CD14-positive monocyte (primary cell): Measurements from ENCODE around the gene CDC73. TPM values are rescaled to one million over a fixed set of nuclear protein-coding genes. Genes with fewer than 3 reads are reported as not detected.

Experiments used
- DNase-seq, 3 donors: peaks; one replicate each; pipeline ENCODE4 v3.0.0-alpha.2; 2011 to 2022
- H2AFZ ChIP-seq: 2 replicates; pipeline ENCODE4 v1.6.0; 2012; ENCODE audit warnings: mild to moderate bottlenecking, low read depth, low read length, inconsistent platforms; ENCODE audit not compliant: insufficient read depth, poor library complexity, severe bottlenecking
- H3K27ac ChIP-seq, 2 donors: 1 replicate in 1 of 2; 2 replicates in 1 of 2; pipeline ENCODE4 v1.5.1; 2012 to 2013; ENCODE audit warnings: low read length in 2 of 2, control low read depth in 1 of 2, inconsistent platforms in 1 of 2, low read depth in 1 of 2, mild to moderate bottlenecking in 1 of 2
- H3K27me3 ChIP-seq, 2 donors: one replicate each; pipeline versions ENCODE4 v1.6.0 to v1.6.1; 2011 to 2013; ENCODE audit warnings: low read length in 2 of 2; ENCODE audit not compliant: control insufficient read depth in 2 of 2, insufficient read depth in 2 of 2
- H3K36me3 ChIP-seq, 2 donors: replicated peaks in 1 of 2; 1 replicate in 1 of 2; 2 replicates in 1 of 2; pipeline versions ENCODE4 v1.5.1 to v1.6.1; 2012 to 2013; ENCODE audit warnings: low read length in 2 of 2, control low read depth in 1 of 2, inconsistent platforms in 1 of 2, mild to moderate bottlenecking in 1 of 2; ENCODE audit not compliant: insufficient read depth in 2 of 2, control insufficient read depth in 1 of 2
- H3K4me1 ChIP-seq, 2 donors: 1 replicate in 1 of 2; 2 replicates in 1 of 2; pipeline versions ENCODE4 v1.5.1 to v1.6.1; 2012 to 2013; ENCODE audit warnings: low read length in 2 of 2, control low read depth in 1 of 2, inconsistent platforms in 1 of 2, mild to moderate bottlenecking in 1 of 2, moderate library complexity in 1 of 2; ENCODE audit not compliant: insufficient read depth in 2 of 2, control insufficient read depth in 1 of 2
- H3K4me2 ChIP-seq: replicated peaks from 2 replicates; pipeline ENCODE3; 2012; ENCODE audit warnings: low read length, moderate library complexity, mild to moderate bottlenecking; ENCODE audit not compliant: poor library complexity, severe bottlenecking; ENCODE audit errors: extremely low read depth
- H3K4me3 ChIP-seq, 3 experiments: fragments of 200-600 bp in 1 of 3; sonication (generic) in 1 of 3; replicated peaks in 1 of 3; 1 replicate in 2 of 3; 2 replicates in 1 of 3; pipeline ENCODE4 v1.5.1; 2011 to 2013; ENCODE audit warnings: low read length in 3 of 3, mild to moderate bottlenecking in 3 of 3, control low read depth in 2 of 3, low read depth in 2 of 3, inconsistent platforms in 1 of 3, moderate library complexity in 1 of 3
- H3K79me2 ChIP-seq: 2 replicates; pipeline ENCODE4 v1.6.0; 2012; ENCODE audit warnings: mild to moderate bottlenecking, control low read depth, inconsistent platforms, low read length, moderate library complexity; ENCODE audit not compliant: insufficient read depth
- H3K9ac ChIP-seq: 2 replicates; pipeline ENCODE4 v1.6.0; 2017; ENCODE audit warnings: low read length, mild to moderate bottlenecking; ENCODE audit not compliant: insufficient read depth, poor library complexity, severe bottlenecking
- H3K9me3 ChIP-seq, 2 donors: replicated peaks in 1 of 2; 1 replicate in 1 of 2; 2 replicates in 1 of 2; pipeline versions ENCODE4 v1.5.1 to v1.6.1; 2012 to 2013; ENCODE audit warnings: low read length in 2 of 2, control low read depth in 1 of 2; ENCODE audit not compliant: control insufficient read depth in 1 of 2, insufficient read depth in 1 of 2
- H4K20me1 ChIP-seq: 2 replicates; pipeline ENCODE4 v1.6.0; 2012; ENCODE audit warnings: mild to moderate bottlenecking, low read length, control low read depth, moderate library complexity; ENCODE audit not compliant: insufficient read depth
- H3K27ac Mint-ChIP-seq, 7 donors: one replicate each; pipeline ENCODE4 v1.8.0; 2020; ENCODE audit warnings: mild to moderate bottlenecking in 7 of 7, mixed read lengths in 7 of 7, moderate library complexity in 6 of 7, inconsistent platforms in 2 of 7
- H3K27me3 Mint-ChIP-seq, 3 donors: one replicate each; pipeline ENCODE4 v1.8.0; 2021 to 2022; ENCODE audit warnings: low read depth in 3 of 3, mild to moderate bottlenecking in 3 of 3, mixed read lengths in 3 of 3, moderate library complexity in 3 of 3, inconsistent platforms in 1 of 3
- H3K36me3 Mint-ChIP-seq, 2 donors: one replicate each; pipeline ENCODE4 v1.8.0; 2020; ENCODE audit warnings: mixed read lengths in 2 of 2, inconsistent platforms in 1 of 2, mild to moderate bottlenecking in 1 of 2
- H3K4me1 Mint-ChIP-seq: one replicate; pipeline ENCODE4 v1.8.0; 2020; ENCODE audit warnings: mild to moderate bottlenecking, mixed read lengths
- H3K4me3 Mint-ChIP-seq, 2 donors: one replicate each; pipeline ENCODE4 v1.8.0; 2020; ENCODE audit warnings: mild to moderate bottlenecking in 2 of 2, mixed read lengths in 2 of 2, moderate library complexity in 1 of 2
- H3K9me3 Mint-ChIP-seq, 7 donors: one replicate each; pipeline ENCODE4 v1.8.0; 2020 to 2022; ENCODE audit warnings: mixed read lengths in 7 of 7, mild to moderate bottlenecking in 6 of 7, moderate library complexity in 6 of 7, inconsistent platforms in 2 of 7
- CTCF ChIP-seq: fragments of 200-600 bp; IDR thresholded peaks from one replicate; pipeline ENCODE4 v1.8.0; 2022; ENCODE audit warnings: antibody characterized with exemption, mild to moderate bottlenecking
- WGBS: methylation state at CpG from one replicate; pipeline ENCODE4 v1.1.5; 2013; ENCODE audit warnings: missing lambda C conversion rate; ENCODE audit not compliant: insufficient coverage; 5-methylcytosine and 5-hydroxymethylcytosine counted together
- intact Hi-C, 2 donors: fragments of 100-400 bp; cut with micrococcal nuclease; formaldehyde crosslinking; loops; one replicate each; pipeline versions ENCODE4 v1.15.0 to v1.15.1; 2023
- polyA plus RNA-seq, 3 donors: library from polyadenylated mRNA; depleted of rRNA in 1 of 3; unstranded in 2 of 3; stranded (reverse) in 1 of 3; fragments of 300-500 nt in 2 of 3; fragments of >200 nt in 1 of 3; fragmentation: Illumina TruSeq in 2 of 3; gene quantifications; 1 replicate in 2 of 3; 2 replicates in 1 of 3; pipeline ENCODE4 v1.2.3, GENCODE V29; 2012 to 2021
- small RNA-seq: library from RNA; depleted of rRNA; stranded (forward); fragments of <200 nt; gene quantifications from one replicate; pipeline ENCODE3, GENCODE V24; 2012; ENCODE audit warnings: low read depth; ENCODE audit not compliant: insufficient read length

The CDC73 gene
- polyA plus RNA-seq, 3 donors = 14.2 to 60.3 (median 57.2) TPM

GRCh38 chr1:193301746-193302145, 179.9 kb downstream of the CDC73 start:
- no peak for DNase-seq
- peaks cover 0 to 7% (median 3%) of the 10 kb centered on the region in 7 donors for H3K9me3 Mint-ChIP-seq
- H3K27ac Mint-ChIP-seq = no peak overlapping the region
- Histone ChIP-seq H4K20me1 (no peaks in the 10 kb centered on the region), H3K4me3 (no peak overlapping the region), H3K4me2 (no peak overlapping the region), H3K4me1 (no peaks in the 10 kb centered on the region), H3K36me3 (no peaks in the 10 kb centered on the region), H3K27ac (no peak overlapping the region), H3K9me3 (peaks cover 0 to 2% of the 10 kb centered on the region in 2 donors), H3K9ac (no peak overlapping the region), H3K79me2 (no peaks in the 10 kb centered on the region), H2AFZ (no peak overlapping the region), H3K27me3 (no peaks in the 10 kb centered on the region)
- intact Hi-C loops = no loop called here
- no peak overlapping the region for H3K4me3 Mint-ChIP-seq
- H3K4me1 Mint-ChIP-seq = peaks cover 2% of the 10 kb centered on the region
- no peak for TF ChIP-seq CTCF
- peaks cover 0 to 2% (median 1%) of the 10 kb centered on the region in 3 donors for H3K27me3 Mint-ChIP-seq
- H3K36me3 Mint-ChIP-seq = no peaks in the 10 kb centered on the region
- no CpG with 5 or more reads among the region's 2 CpGs for WGBS

GRCh38 chr1:193303849-193304248, 182.0 kb downstream of the CDC73 start:
- no CpG with 5 or more reads among the region's 1 CpG for WGBS
- no peaks in the 10 kb centered on the region for H4K20me1 ChIP-seq
- H3K4me1 ChIP-seq = no peaks in the 10 kb centered on the region
- H3K27ac ChIP-seq = no peak overlapping the region
- H3K27me3 Mint-ChIP-seq = peaks cover 0 to 2% (median 1%) of the 10 kb centered on the region in 3 donors
- TF ChIP-seq CTCF = no peak
- intact Hi-C loops = no loop called here
- DNase-seq = no peak
- no peak overlapping the region for H3K4me3 Mint-ChIP-seq
- H3K4me3 ChIP-seq = no peak overlapping the region
- no peak overlapping the region for H3K27ac Mint-ChIP-seq
- H3K27me3 ChIP-seq = no peaks in the 10 kb centered on the region
- H3K9ac ChIP-seq = no peak overlapping the region
- no peaks in the 10 kb centered on the region for H3K36me3 ChIP-seq
- H3K4me1 Mint-ChIP-seq = peaks cover 2% of the 10 kb centered on the region
- H3K36me3 Mint-ChIP-seq = no peaks in the 10 kb centered on the region
- peaks cover 0 to 5% (median 0%) of the 10 kb centered on the region in 7 donors for H3K9me3 Mint-ChIP-seq
- H3K4me2 ChIP-seq = no peak overlapping the region
- H3K79me2 ChIP-seq = no peaks in the 10 kb centered on the region
- H2AFZ ChIP-seq = no peak overlapping the region
- no peaks in the 10 kb centered on the region for H3K9me3 ChIP-seq

Small RNAs within 50 kb of the gene (small RNA-seq; reads per million reads assigned to genes)
- gene MIR1278 = 0.71 reads per million

Other genes starting within 250 kb of the CDC73 start
- gene UCHL5, start 62.7 kb upstream of the CDC73 start, polyA plus RNA-seq = 10 to 100 TPM in 2 of 3 donors, 1 to 10 TPM in 1; 8.6 to 43.0 (median 29.6) TPM
- 10 to 100 TPM; 13.2 to 67.9 (median 58.1) TPM for gene RO60, start 62.4 kb upstream of the CDC73 start, polyA plus RNA-seq
- 10 to 100 TPM in 2 of 3 donors, 1 to 10 TPM in 1; 4.2 to 16.1 (median 15.2) TPM for gene GLRX2, start 16.6 kb upstream of the CDC73 start, polyA plus RNA-seq
- under 1 TPM in 1 of 3 donors, not detected in 2; 0.26 TPM for gene B3GALT2, start 64.6 kb downstream of the CDC73 start, polyA plus RNA-seq